ENCODE results near the gene PCDHAC2.

Gene PCDHAC2

DNA sequence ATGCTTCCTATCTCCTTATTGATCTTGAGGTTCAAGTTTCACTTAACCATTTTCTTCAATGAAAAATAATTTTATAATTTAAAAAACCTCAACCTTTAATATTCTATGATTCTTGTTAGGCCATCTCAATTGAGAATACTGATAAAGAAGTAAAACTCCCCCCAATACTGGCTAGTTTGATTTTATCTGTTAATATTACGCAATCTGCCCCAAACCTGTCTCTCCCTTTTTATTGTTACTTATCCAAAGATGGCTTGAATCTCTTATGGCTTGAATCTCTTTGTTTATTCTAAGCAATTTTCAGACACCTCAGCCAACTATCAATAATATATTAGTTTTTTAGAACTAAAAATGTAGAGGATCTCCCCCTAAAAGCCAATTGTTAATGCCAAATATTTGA lies 4.1 kb upstream of the PCDHAC2 start:
- H3K4me1 ChIP-seq (ENCODE audit: control insufficient read depth in 1 of 2, insufficient read depth in 2 of 2, low read length in 2 of 2), result no peaks in the 10 kb centered on the region
- H3K36me3 ChIP-seq (ENCODE audit: control insufficient read depth in 1 of 2, insufficient read depth in 2 of 2, low read length in 2 of 2), result no peaks in the 10 kb centered on the region
- peaks cover 0 to under 1% of the 10 kb centered on the region in 2 donors for H3K9me3 ChIP-seq (ENCODE audit: control insufficient read depth in 1 of 2, low read length in 2 of 2)
- no peaks in the 10 kb centered on the region for H3K27me3 ChIP-seq (ENCODE audit: control insufficient read depth in 1 of 2, insufficient read depth in 2 of 2, low read length in 2 of 2)
- H3K27ac ChIP-seq (ENCODE audit: low read depth, low read length), result no peak overlapping the region
- H3K9ac ChIP-seq (ENCODE audit: low read depth in 1 of 2, low read length in 2 of 2), result no peak overlapping the region
- H3K4me3 ChIP-seq (ENCODE audit: low read depth in 1 of 2, low read length in 2 of 2), result no peak overlapping the region

DNA sequence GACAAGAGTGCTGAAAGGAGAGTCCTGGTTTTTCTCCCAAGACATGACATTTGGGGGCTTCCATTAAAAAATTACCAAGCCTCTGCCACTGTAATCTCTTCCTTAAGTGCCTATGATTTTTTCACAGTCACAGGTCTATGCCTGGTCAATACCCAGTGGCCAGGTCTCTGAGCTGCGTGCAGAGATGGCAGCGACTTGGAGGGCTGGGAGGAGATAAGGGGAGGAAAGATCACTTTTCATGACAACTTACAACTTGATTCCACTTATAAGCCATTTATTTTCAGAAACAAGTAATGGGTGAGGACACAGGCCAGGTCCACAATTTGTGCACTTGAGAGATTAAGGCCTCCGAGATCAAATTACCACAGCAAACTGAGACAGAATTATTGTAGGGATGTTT lies 1.9 kb upstream of the PCDHAC2 start:
- Histone ChIP-seq H3K4me3 (ENCODE audit: low read depth in 1 of 2, low read length in 2 of 2) (no peak overlapping the region), H3K27me3 (ENCODE audit: control insufficient read depth in 1 of 2, insufficient read depth in 2 of 2, low read length in 2 of 2) (no peaks in the 10 kb centered on the region), H3K36me3 (ENCODE audit: control insufficient read depth in 1 of 2, insufficient read depth in 2 of 2, low read length in 2 of 2) (no peaks in the 10 kb centered on the region), H3K9me3 (ENCODE audit: control insufficient read depth in 1 of 2, low read length in 2 of 2) (peaks cover 0 to 4% of the 10 kb centered on the region in 2 donors), H3K27ac (ENCODE audit: low read depth, low read length) (no peak overlapping the region), H3K9ac (ENCODE audit: low read depth in 1 of 2, low read length in 2 of 2) (no peak overlapping the region), H3K4me1 (ENCODE audit: control insufficient read depth in 1 of 2, insufficient read depth in 2 of 2, low read length in 2 of 2) (no peaks in the 10 kb centered on the region)

DNA sequence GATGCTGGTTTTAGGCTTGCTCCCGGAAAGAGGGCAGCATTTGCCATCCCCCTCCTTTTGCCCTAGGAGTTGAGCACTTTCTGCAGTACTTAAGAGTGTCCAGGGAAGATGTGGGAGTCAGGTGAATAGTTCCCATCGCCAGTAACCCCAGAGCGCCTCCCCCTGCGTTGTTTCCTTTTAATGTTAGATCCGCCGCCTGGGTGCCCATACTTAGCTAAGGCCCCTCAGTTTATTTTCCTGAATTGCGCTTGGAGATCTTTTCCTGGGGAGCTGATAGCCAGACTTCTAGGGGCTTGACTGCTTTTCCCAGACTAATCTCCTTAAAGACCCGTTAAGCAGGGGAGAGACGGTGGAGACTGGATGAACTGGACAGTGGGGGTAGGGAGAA lies 377 bp upstream of the PCDHAC2 start:
- no peak overlapping the region for H3K9ac ChIP-seq (ENCODE audit: low read depth in 1 of 2, low read length in 2 of 2)

DNA sequence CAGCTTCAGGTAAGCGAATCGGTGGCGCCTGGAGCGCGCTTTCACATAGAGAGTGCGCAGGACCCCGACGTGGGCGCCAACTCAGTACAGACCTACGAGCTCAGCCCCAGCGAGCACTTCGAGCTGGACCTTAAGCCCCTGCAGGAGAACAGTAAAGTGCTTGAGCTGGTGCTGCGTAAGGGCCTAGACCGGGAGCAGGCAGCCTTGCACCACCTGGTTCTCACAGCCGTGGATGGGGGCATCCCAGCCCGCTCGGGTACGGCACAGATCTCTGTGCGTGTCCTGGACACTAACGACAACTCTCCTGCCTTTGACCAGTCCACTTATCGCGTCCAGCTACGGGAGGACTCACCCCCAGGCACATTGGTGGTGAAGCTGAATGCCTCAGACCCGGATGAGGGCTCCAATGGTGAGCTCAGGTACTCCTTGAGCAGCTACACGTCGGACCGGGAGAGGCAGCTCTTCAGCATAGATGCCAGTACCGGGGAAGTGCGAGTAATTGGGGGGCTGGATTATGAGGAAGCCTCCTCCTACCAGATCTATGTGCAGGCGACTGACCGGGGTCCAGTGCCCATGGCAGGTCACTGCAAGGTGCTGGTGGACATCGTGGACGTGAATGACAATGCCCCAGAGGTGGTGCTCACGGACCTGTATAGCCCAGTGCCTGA lies 1.1 kb downstream of the PCDHAC2 start:
- peaks cover 0 to 4% of the 10 kb centered on the region in 2 donors for H3K9me3 ChIP-seq (ENCODE audit: control insufficient read depth in 1 of 2, low read length in 2 of 2)
- no peaks in the 10 kb centered on the region for H3K36me3 ChIP-seq (ENCODE audit: control insufficient read depth in 1 of 2, insufficient read depth in 2 of 2, low read length in 2 of 2)
- no peak overlapping the region for H3K4me3 ChIP-seq (ENCODE audit: low read depth in 1 of 2, low read length in 2 of 2)
- H3K27ac ChIP-seq (ENCODE audit: low read depth, low read length), result no peak overlapping the region
- no peak overlapping the region for H3K9ac ChIP-seq (ENCODE audit: low read depth in 1 of 2, low read length in 2 of 2)
- H3K27me3 ChIP-seq (ENCODE audit: control insufficient read depth in 1 of 2, insufficient read depth in 2 of 2, low read length in 2 of 2), result no peaks in the 10 kb centered on the region
- H3K4me1 ChIP-seq (ENCODE audit: control insufficient read depth in 1 of 2, insufficient read depth in 2 of 2, low read length in 2 of 2), result no peaks in the 10 kb centered on the region

More for the DNA sequence above, 377 bp upstream of the PCDHAC2 start:
- H3K27me3 ChIP-seq (ENCODE audit: control insufficient read depth in 1 of 2, insufficient read depth in 2 of 2, low read length in 2 of 2), result no peaks in the 10 kb centered on the region
- no peak overlapping the region for H3K27ac ChIP-seq (ENCODE audit: low read depth, low read length)
- no peaks in the 10 kb centered on the region for H3K36me3 ChIP-seq (ENCODE audit: control insufficient read depth in 1 of 2, insufficient read depth in 2 of 2, low read length in 2 of 2)
- no peaks in the 10 kb centered on the region for H3K4me1 ChIP-seq (ENCODE audit: control insufficient read depth in 1 of 2, insufficient read depth in 2 of 2, low read length in 2 of 2)
- peak overlapping the region; percentile 49 to 50 for H3K4me3 ChIP-seq (ENCODE audit: low read depth in 1 of 2, low read length in 2 of 2)
- peaks cover 0 to 4% of the 10 kb centered on the region in 2 donors for H3K9me3 ChIP-seq (ENCODE audit: control insufficient read depth in 1 of 2, low read length in 2 of 2)

DNA sequence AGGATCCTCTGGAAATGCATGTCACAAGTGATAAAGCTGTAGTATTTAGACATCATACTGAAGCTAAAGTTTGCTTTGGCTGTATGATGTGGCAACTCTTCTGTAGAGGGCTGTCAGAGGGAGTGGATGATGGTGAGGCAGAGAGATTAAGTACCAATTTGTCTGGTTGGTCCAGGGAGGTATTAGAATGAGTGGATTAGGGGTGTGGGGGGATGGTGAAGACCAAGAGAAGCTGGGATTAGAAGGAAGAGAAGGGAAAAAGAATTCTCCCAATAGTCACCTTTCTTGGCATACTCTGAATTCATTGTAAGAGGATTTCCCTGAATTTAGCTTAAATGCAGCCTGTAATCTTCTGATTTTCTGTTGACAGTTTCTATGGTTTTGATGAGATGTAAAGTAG lies 3.6 kb downstream of the PCDHAC2 start:
- H3K9me3 ChIP-seq (ENCODE audit: control insufficient read depth in 1 of 2, low read length in 2 of 2), result peaks cover 0 to 4% of the 10 kb centered on the region in 2 donors
- no peak overlapping the region for H3K9ac ChIP-seq (ENCODE audit: low read depth in 1 of 2, low read length in 2 of 2)
- no peak overlapping the region for H3K4me3 ChIP-seq (ENCODE audit: low read depth in 1 of 2, low read length in 2 of 2)
- H3K27me3 ChIP-seq (ENCODE audit: control insufficient read depth in 1 of 2, insufficient read depth in 2 of 2, low read length in 2 of 2), result no peaks in the 10 kb centered on the region
- H3K27ac ChIP-seq (ENCODE audit: low read depth, low read length), result no peak overlapping the region
- H3K4me1 ChIP-seq (ENCODE audit: control insufficient read depth in 1 of 2, insufficient read depth in 2 of 2, low read length in 2 of 2), result no peaks in the 10 kb centered on the region
- H3K36me3 ChIP-seq (ENCODE audit: control insufficient read depth in 1 of 2, insufficient read depth in 2 of 2, low read length in 2 of 2), result no peaks in the 10 kb centered on the region

DNA sequence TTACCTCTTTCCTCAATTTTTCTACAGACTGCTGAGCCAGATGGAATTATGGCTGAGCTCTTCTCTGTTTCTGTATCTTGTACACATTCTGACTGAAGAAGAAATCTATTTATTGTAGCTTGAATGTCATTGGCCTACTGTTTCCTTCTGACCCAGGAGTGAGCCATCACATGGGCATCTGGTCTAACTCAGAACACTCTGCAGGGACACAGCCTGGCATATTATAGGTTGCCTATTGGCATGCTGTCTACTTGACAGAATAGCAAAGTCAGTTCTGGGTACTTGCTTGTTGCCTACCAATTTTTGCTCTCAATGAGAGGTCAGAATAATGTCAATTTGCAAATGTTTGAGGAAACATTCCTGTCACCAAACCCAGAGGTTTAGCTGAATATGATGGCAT lies 7.3 kb downstream of the PCDHAC2 start:
- no peak overlapping the region for H3K9ac ChIP-seq (ENCODE audit: low read depth in 1 of 2, low read length in 2 of 2)
- H3K9me3 ChIP-seq (ENCODE audit: control insufficient read depth in 1 of 2, low read length in 2 of 2), result no peaks in the 10 kb centered on the region
- no peaks in the 10 kb centered on the region for H3K27me3 ChIP-seq (ENCODE audit: control insufficient read depth in 1 of 2, insufficient read depth in 2 of 2, low read length in 2 of 2)

DNA sequence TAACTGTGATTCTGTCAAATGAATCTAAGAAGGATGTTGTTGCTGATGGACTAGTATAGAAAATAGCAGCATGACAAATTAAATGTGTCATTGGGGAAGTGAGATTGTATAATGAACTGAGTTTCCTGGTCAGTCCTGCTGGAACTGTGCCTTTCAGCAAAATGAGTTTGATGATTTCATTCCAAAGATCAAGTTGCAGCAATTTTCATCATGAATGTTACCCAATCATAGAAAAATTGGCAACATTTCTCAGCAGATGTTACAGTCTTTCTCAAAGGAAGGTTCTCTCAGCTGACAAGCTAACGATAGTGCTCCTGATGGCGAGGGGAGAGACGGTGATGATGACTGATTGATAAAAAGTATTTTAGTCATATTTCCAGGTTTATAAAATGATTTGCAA lies 10.7 kb downstream of the PCDHAC2 start:
- no peak overlapping the region for H3K4me3 ChIP-seq (ENCODE audit: low read depth in 1 of 2, low read length in 2 of 2)
- H3K27ac ChIP-seq (ENCODE audit: low read depth, low read length), result no peak overlapping the region
- no peaks in the 10 kb centered on the region for H3K4me1 ChIP-seq (ENCODE audit: control insufficient read depth in 1 of 2, insufficient read depth in 2 of 2, low read length in 2 of 2)
- H3K36me3 ChIP-seq (ENCODE audit: control insufficient read depth in 1 of 2, insufficient read depth in 2 of 2, low read length in 2 of 2), result no peaks in the 10 kb centered on the region
- no peaks in the 10 kb centered on the region for H3K27me3 ChIP-seq (ENCODE audit: control insufficient read depth in 1 of 2, insufficient read depth in 2 of 2, low read length in 2 of 2)
- no peak overlapping the region for H3K9ac ChIP-seq (ENCODE audit: low read depth in 1 of 2, low read length in 2 of 2)
- H3K9me3 ChIP-seq (ENCODE audit: control insufficient read depth in 1 of 2, low read length in 2 of 2), result no peaks in the 10 kb centered on the region

More for the DNA sequence above, 7.3 kb downstream of the PCDHAC2 start:
- no peak overlapping the region for H3K4me3 ChIP-seq (ENCODE audit: low read depth in 1 of 2, low read length in 2 of 2)
- no peaks in the 10 kb centered on the region for H3K36me3 ChIP-seq (ENCODE audit: control insufficient read depth in 1 of 2, insufficient read depth in 2 of 2, low read length in 2 of 2)
- no peak overlapping the region for H3K27ac ChIP-seq (ENCODE audit: low read depth, low read length)
- H3K4me1 ChIP-seq (ENCODE audit: control insufficient read depth in 1 of 2, insufficient read depth in 2 of 2, low read length in 2 of 2), result no peaks in the 10 kb centered on the region

DNA sequence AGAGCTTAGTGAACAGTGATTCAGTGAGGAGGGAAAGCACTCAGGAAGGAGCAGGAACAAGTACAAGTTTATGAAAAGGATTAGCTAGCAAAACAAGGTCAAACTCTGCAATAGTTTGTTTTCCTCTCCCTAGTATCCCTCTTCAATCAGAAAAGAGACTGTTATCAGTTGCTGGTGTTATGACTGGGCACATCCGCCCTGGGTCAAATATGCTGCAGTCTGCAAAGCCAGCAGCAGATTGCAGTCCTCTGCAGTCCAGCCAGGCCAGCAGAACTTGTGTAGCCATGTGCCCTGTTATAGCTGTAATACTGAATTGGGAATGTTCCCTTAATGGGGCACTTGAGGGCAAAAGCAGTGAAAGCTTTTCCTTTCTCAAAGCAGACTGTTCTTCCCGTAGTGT lies 12.0 kb downstream of the PCDHAC2 start:
- H3K27ac ChIP-seq (ENCODE audit: low read depth, low read length), result no peak overlapping the region
- H3K4me3 ChIP-seq (ENCODE audit: low read depth in 1 of 2, low read length in 2 of 2), result no peak overlapping the region
- no peaks in the 10 kb centered on the region for H3K9me3 ChIP-seq (ENCODE audit: control insufficient read depth in 1 of 2, low read length in 2 of 2)
- no peaks in the 10 kb centered on the region for H3K27me3 ChIP-seq (ENCODE audit: control insufficient read depth in 1 of 2, insufficient read depth in 2 of 2, low read length in 2 of 2)
- H3K4me1 ChIP-seq (ENCODE audit: control insufficient read depth in 1 of 2, insufficient read depth in 2 of 2, low read length in 2 of 2), result no peaks in the 10 kb centered on the region
- H3K9ac ChIP-seq (ENCODE audit: low read depth in 1 of 2, low read length in 2 of 2), result no peak overlapping the region
- no peaks in the 10 kb centered on the region for H3K36me3 ChIP-seq (ENCODE audit: control insufficient read depth in 1 of 2, insufficient read depth in 2 of 2, low read length in 2 of 2)

DNA sequence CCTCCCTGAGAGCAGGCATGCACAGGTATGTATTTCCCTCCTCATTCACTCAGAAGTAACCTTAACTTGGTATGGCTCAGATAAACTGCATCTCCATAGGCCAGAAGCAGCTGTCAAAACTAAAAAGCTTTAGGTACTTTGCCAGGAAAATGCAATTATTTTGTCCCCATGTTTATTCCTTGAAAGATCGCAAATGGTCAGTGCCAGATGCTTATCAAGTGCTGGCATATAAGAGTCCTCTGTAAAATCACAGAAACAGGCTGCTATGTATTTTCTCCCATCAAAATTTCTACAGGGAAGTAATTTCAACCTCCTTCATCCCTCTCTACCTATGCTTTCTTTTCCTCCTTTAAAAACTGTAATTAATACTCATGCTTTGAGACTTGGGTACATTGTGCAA lies 12.7 kb downstream of the PCDHAC2 start:
- Histone ChIP-seq H3K4me1 (ENCODE audit: control insufficient read depth in 1 of 2, insufficient read depth in 2 of 2, low read length in 2 of 2) (no peaks in the 10 kb centered on the region), H3K36me3 (ENCODE audit: control insufficient read depth in 1 of 2, insufficient read depth in 2 of 2, low read length in 2 of 2) (no peaks in the 10 kb centered on the region), H3K9me3 (ENCODE audit: control insufficient read depth in 1 of 2, low read length in 2 of 2) (no peaks in the 10 kb centered on the region), H3K9ac (ENCODE audit: low read depth in 1 of 2, low read length in 2 of 2) (no peak overlapping the region), H3K27me3 (ENCODE audit: control insufficient read depth in 1 of 2, insufficient read depth in 2 of 2, low read length in 2 of 2) (no peaks in the 10 kb centered on the region), H3K4me3 (ENCODE audit: low read depth in 1 of 2, low read length in 2 of 2) (no peak overlapping the region), H3K27ac (ENCODE audit: low read depth, low read length) (no peak overlapping the region)

DNA sequence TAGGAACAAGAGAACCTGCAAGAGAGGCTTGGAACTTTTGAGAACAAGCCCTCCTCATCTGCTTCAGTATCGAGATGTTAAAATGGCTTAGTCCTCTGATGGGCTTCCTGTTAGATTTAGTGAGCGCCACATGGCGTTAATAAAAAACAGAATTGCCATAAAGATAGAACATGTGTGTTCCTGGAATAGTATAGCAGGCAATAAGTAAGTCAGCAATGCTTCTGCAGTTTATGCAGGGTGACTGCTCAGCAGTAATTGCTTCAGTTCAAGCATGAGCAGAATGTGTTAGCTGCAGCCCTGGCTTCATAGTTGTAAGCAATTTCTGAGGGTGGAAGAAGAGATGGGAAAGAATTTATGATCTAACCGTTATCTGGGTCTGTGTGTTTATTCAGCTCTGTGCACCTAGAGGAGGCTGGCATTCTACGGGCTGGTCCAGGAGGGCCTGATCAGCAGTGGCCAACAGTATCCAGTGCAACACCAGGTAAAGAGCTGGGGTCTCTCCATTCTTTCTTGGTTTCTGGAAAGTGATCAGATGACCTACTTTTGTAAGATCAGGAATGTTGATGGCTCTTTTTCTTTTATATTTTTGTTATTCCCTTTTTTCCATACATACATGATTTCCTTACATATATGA lies 15.9 kb downstream of the PCDHAC2 start:
- H3K9ac ChIP-seq (ENCODE audit: low read depth in 1 of 2, low read length in 2 of 2), result no peak overlapping the region
- H3K36me3 ChIP-seq (ENCODE audit: control insufficient read depth in 1 of 2, insufficient read depth in 2 of 2, low read length in 2 of 2), result no peaks in the 10 kb centered on the region
- no peaks in the 10 kb centered on the region for H3K27me3 ChIP-seq (ENCODE audit: control insufficient read depth in 1 of 2, insufficient read depth in 2 of 2, low read length in 2 of 2)
- H3K4me1 ChIP-seq (ENCODE audit: control insufficient read depth in 1 of 2, insufficient read depth in 2 of 2, low read length in 2 of 2), result no peaks in the 10 kb centered on the region
- H3K9me3 ChIP-seq (ENCODE audit: control insufficient read depth in 1 of 2, low read length in 2 of 2), result no peaks in the 10 kb centered on the region
- no peak overlapping the region for H3K27ac ChIP-seq (ENCODE audit: low read depth, low read length)
- H3K4me3 ChIP-seq (ENCODE audit: low read depth in 1 of 2, low read length in 2 of 2), result no peak overlapping the region

All from duodenal mucosa (tissue), 2 donors.